GM18498 (cell line): ENCODE data around the gene MYL5.
"Not testable (repeated sequence)": the region's sequence is repeated elsewhere in the genome, so short reads cannot be mapped to it uniquely, and the experiment has no call there.

Experiments used
- ATAC-seq: cut with Tn5 transposase; IDR thresholded peaks from one replicate; pipeline ENCODE4 v1.9.1; 2021; ENCODE audit warnings: mild to moderate bottlenecking, moderate library complexity; ENCODE audit not compliant: unreplicated experiment

MYL5 gene

DNA sequence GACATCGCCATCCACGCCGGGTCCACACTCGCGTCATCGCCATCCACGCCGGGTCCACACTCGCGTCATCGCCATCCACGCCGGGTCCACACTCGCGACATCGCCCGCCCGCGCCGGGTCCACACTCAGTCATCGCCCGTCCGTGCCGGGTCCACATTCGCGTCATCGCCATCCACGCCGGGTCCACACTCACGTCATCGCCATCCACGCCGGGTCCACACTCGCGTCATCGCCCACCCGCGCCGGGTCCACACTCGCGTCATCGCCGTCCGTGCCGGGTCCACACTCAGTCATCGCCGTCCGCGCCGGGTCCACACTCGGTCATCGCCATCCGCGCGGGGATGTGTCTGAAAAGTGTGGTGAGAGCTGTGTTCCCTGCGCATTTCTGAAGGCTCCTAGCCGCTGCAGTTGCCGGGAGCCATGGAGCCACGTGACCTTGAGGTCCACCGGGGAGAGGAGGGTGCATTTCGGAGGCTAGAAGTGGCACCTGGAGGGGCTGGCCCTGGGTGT lies 48.6 kb downstream of the MYL5 start:
- no peak for ATAC-seq

DNA sequence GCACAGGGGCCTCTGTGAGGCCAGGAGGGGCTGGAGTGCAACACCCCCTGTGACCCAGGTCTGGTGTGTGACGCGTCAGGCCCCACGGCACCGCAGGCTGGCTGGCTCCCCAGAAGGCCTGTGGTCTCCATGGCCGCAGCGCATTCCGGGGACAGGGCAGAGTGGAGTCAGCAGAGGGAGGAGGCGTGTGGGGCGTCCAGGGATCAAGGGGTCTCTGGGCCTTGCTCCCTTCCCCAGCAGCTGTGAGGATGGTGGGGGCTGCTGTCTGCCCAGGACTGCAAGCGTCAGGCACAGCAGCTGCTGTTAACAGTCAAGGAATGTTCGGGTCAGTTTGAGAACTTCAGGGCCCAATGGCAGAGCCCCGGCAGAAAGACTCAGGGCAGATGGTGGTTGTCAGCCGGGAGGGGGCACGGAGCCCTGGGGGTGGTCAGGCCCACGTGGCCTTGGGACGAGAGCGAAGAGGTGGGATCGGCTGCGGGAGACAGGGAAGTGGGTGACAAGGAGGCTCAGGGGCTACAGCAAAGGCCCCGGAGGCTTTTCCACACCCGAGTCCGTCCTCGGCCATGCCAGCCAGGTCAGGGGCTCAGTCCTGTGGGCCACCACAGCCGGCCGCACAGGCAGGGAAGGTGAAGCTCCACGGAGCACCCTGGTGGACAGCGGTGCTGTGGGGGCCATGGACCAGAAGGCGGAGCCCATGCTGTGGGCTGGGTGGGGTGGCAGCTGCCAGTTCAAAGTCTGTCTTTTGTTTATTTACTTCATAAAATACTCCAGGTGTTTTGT lies 49.6 kb downstream of the MYL5 start:
- no peak for ATAC-seq

DNA sequence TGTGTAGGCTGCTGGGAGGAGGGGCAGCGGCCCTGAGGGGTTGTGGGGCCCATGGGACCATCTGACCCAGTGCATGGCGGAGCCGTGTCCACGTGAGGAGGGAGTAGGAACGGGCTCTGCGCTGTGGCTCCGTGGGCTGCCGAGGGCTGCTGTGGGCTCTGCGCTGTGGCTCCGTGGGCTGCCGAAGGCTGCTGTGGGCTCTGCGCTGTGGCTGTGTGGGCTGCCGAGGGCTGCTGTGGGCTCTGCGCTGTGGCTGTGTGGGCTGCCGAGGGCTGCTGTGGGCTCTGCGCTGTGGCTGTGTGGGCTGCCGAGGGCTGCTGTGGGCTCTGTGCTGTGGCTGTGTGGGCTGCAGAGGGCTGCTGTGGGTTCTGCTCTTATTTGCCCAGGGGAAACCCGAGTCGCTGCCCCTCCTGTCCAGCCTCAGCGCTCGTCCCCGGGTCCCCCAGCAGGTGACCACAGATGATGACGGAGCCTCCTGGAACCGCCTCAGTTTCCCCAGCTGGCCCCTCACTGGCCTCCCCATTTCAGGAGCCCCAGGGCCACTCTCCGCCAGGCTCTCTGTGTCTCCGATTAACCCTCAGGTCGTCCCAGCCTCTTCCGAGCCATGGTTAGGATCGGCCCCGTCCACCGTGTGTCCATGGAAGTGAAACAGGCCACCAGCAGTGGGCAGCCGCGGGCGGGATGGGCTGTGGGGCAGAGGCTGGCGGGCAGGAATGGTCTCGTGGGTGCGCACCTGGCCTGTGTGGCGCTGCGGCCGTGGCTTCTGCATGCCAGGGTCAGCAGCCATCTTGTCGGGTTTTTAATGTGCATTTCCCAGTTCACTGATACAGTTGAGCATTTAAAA lies 51.3 kb downstream of the MYL5 start:
- no peak for ATAC-seq

DNA sequence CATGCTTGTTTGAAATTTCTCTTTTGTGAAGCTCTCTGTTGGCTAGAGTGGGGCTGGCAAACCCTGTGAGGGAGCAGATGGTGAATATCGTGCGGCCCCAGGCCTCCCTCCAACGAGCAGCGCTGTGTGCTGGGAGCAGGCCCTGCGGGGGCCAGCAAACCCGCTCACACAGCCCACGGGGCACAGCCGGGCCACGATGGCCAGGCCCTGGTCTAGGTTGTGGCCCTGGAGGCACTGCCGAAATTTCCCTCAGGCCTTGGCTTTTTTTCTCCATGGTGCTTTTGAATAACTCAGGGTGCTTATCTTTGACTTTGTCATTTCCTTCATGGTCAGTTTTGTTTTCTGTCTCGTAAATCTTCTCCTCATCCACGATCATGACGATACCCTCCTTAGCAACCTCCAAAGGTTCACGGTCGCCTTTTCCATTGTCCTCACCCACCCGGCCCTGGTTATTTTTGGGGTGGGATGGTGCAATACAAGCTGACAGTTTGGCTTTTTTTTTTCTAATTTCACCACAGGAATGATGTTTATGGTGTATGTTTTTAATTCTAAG lies 52.0 kb downstream of the MYL5 start:
- no peak for ATAC-seq

DNA sequence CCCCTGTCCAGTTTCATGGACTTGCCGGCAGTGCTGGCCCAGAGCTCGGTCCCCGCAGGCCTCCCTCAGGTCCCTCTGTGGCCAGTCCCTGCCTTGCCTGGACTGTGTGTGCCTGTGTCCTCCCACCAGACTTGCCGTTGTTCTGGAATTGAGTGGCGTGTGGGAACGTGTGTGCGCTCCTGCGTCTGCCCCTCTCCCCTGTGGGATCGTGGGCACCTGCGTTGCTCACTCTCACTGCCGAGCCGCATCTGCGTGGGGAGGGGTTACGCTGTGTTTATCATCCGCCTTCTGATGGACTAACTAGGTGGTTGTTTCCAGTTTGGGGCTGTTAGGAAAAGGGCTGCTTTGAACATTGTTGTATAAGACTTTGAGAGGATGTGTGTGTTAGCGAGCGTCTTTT lies 52.5 kb downstream of the MYL5 start:
- no peak for ATAC-seq

DNA sequence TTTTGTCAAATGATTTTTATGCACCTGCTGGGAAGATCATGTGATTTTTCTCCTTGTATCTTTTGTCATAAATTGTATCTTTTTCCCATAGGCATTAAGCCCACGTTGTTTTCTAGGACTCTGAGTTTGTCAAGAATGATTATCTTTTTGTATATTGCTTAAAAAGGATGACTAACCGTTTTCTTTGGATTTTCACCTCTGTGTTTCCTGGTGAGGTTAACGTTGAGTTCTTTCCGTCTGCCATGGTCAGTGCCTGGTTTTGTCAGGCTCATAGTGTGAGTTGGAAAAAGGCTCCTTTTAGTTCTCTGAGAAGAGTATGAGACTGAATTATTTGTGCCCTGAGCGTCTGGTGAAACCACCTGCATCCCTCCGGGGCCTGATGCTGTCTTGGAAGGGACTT lies 53.2 kb downstream of the MYL5 start:
- no peak for ATAC-seq

DNA sequence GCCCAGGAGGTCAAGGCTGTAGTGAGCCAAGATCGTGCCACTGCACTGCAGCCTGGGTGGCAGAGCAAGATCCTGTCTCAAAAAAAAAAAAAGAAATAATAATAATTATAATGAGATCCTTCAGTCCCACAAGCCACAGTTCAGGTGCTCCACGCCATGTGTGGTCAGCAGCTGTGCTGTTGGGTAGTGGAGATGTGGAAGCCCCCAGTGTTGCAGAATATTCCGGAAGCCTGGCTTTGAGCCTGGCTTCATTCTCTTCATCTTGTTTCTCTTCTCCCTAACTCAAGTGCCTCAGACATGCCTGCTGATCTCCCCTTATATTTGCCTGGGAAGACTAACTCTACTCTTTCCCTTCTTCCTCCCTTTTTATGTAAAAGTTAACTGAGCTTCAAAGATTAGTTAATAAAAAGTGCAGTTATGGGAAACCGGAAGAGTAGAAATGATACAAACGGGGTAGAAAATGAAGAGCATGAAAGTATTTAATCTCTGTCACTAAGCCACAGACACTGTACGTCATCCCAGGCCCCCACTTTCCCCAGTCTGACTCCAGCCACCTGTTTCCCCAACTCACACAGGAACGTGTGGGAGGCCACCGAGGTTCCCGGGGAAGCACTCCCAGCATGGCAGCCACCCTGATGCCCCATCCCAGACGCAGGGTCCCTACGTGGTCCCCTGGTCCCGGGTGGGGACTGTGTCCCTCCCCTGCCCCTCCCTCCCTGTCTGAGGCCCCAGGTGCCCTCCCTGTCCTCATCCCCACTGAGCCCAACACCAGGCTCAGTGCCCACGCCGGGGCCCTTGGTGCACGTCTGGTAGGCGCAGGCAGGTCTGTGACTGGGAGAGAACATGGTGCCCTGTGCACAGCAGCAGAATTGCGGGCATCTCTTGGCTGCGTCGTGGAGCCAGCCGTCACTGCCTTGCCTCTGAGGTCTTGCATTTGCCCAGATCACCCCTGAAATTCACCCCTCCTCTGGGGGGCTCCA lies 55.3 kb downstream of the MYL5 start:
- ATAC-seq = no peak

DNA sequence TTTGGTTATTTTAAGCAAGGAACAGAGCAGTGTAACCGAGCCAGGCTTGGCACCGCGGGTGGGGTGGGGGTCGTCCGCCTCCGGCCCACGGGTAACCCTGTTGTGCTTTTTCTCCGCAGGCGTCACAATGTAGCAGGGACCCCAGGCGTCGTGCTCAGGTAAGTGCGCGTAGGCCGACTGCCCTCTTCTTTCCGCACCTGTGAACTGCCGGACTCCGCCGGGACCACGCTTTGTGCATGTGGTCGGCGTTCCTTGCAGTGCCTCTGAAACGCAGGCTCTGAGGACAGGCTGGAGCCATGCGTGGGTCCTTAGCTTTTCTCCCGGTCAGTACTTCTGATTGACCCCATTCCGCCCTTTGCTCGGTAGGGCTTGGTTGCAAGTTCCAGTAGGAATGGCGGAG lies 56.2 kb downstream of the MYL5 start:
- ATAC-seq = no peak

DNA sequence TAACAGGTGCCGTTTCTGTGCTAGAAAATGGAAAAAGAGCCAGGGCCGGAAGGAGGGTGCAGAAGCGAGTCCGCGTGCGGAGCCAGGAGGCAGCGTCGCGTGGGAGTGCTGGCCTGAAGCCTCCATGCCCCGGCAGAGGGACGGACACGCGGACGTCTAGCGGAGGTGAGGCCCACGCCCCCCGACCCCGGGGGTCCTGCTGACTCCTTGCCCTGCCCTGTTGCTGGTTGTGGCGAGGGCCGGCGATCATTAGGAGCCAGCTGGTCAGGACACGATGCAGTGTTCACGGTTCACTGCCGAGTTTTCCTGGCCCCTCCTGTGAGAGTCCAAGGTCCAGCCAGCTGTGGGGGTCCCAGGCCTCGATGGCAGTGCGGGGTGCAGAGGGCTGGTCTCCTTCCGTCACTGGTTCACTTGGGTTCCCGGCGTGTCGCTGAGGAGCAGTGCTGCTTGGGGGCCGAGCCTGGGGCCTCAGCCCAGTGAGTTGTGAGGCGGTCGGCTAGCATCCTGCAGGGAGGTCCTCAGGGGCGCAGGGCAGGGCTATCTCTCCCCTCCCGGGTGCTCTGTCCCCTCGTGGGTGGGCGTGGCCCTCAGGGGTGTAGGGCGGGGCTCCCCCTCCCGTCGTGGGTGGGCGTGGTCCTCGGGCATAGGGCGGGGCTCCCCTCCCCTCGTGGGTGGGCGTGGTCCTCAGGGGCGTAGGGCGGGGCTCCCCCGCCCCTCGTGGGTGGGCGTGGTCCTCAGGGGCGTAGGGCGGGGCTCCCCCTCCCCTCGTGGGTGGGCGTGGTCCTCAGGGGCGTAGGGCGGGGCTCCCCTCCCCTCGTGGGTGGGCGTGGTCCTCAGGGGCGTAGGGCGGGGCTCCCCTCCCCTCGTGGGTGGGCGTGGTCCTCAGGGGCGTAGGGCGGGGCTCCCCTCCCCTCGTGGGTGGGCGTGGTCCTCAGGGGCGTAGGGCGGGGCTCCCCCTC lies 56.9 kb downstream of the MYL5 start:
- not testable (repeated sequence) for ATAC-seq
